ENCODE results near the gene XKR8. TPM values are rescaled to one million over a fixed set of nuclear protein-coding genes. Genes with fewer than 3 reads are reported as not detected.

Gene XKR8
- total and polyA plus RNA-seq, 10 of the 15 experiments (the other 5 are each of a cell fraction or from before 2014, with no cell fraction given): 0.80 to 3.7 (median 2.6) TPM

GRCh38 chr1:27915082-27915575 lies 44.6 kb upstream of the XKR8 start:
- 25% methylated on average over 7 of the region's 7 CpGs for WGBS (ENCODE audit: insufficient coverage, insufficient replicate concordance, low lambda C conversion rate, missing lambda C conversion rate)
- peak overlapping the region; percentile 31; the same call in 1 of the 2 replicates for H3K4me2 ChIP-seq (ENCODE audit: control insufficient read depth, insufficient read depth)
- CTCF ChIA-PET: no interaction called here
- H3K27ac ChIP-seq (ENCODE audit: control insufficient read depth, insufficient read depth): peak overlapping the region; percentile 85; the same call in 1 of the 2 replicates
- no peak overlapping the region for H3K9ac ChIP-seq (ENCODE audit: control insufficient read depth, insufficient read depth, low read length)
- H3K36me3 ChIP-seq (ENCODE audit: control insufficient read depth in 2 of 2, insufficient read depth in 2 of 2, low read length in 1 of 2): peaks cover 0 to 6% of the 10 kb centered on the region in 2 experiments; a peak in 2 of 4 replicates
- intact Hi-C loops (cut with micrococcal nuclease; ENCODE audit: unreplicated experiment) (no loop called here), in situ Hi-C loops (cut with MboI) (no loop called here)
- RAD21 ChIA-PET (ENCODE audit: unreplicated experiment): no interaction called here
- DNase-seq (ENCODE audit: low read depth, low spot score): no peak
- peaks cover 19% of the 10 kb centered on the region for H3K79me2 ChIP-seq (ENCODE audit: control insufficient read depth, insufficient read depth, low read length)
- H2AFZ ChIP-seq (ENCODE audit: control insufficient read depth, low read depth, low read length): peak overlapping the region; percentile 91
- no TSS peak for BruUV-seq (replicated peaks)
- TF ChIP-seq LARP7 (IDR thresholded peaks at IDR 0.05) (0 out of 2 replicates have a peak, but pooled peaks have one; percentile 15), SP1 (IDR thresholded peaks at IDR 0.05; ENCODE audit: low read depth, low read length) (no peak)
- POLR2A ChIA-PET: interaction anchor here (0.6 kb wide), 1 partner anchor 52 kb away, joined by 3 read pairs; no protein-coding TSS in a partner anchor
- H4K20me1 ChIP-seq (ENCODE audit: control insufficient read depth, insufficient read depth): no peaks in the 10 kb centered on the region
- H3K4me3 ChIP-seq: no peak overlapping the region
- SMC1A ChIA-PET (ENCODE audit: uncharacterized antibody, unreplicated experiment): no interaction called here
- no peak for ATAC-seq
- FAIRE-seq: no peak
- no peaks in the 10 kb centered on the region for H3K27me3 ChIP-seq (replicated peaks in 1 of 2; ENCODE audit: control insufficient read depth in 2 of 2, insufficient read depth in 2 of 2, low read length in 1 of 2)
- no peaks in the 10 kb centered on the region; the same call in 1 of the 2 replicates for H3K4me1 ChIP-seq (ENCODE audit: control insufficient read depth, insufficient read depth, low read length)
- peaks cover 2% of the 10 kb centered on the region; the same call in 2 of the 3 replicates for H3K9me3 ChIP-seq (replicated peaks; ENCODE audit: control insufficient read depth, insufficient read depth, low read length)

DNA sequence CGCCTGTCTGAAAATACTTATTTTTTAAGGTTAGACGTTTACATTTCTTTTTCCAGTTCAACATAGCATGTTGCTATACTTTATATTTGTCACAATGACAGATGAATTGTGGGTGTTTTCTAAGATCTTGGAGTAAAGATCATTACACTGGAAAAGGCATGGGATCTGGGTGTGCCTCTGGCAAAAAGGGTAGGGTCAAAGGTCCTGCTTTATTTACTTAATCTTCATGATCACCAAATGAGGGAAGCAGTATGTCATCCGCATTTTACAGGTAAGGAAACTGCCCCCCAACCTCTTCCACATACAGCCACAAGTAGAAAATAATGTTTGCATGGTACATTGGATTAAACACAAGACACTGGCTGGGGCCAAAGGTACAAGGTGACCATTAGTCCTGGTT lies 37.5 kb upstream of the XKR8 start:
- SMC1A ChIA-PET (ENCODE audit: uncharacterized antibody, unreplicated experiment): no interaction called here
- no peaks in the 10 kb centered on the region for H3K27me3 ChIP-seq (replicated peaks in 1 of 2; ENCODE audit: control insufficient read depth in 2 of 2, insufficient read depth in 2 of 2, low read length in 1 of 2)
- ATAC-seq (no peak), FAIRE-seq (no peak), DNase-seq (ENCODE audit: low read depth, low spot score) (no peak)
- H3K4me2 ChIP-seq (ENCODE audit: control insufficient read depth, insufficient read depth): no peak overlapping the region
- CTCF ChIA-PET: no interaction called here
- H3K4me3 ChIP-seq: no peak overlapping the region
- intact Hi-C loops (cut with micrococcal nuclease; ENCODE audit: unreplicated experiment) (no loop called here), in situ Hi-C loops (cut with MboI) (no loop called here)
- no peak for TF ChIP-seq PAX5 (IDR thresholded peaks at IDR 0.05; ENCODE audit: borderline replicate concordance, low read depth, low read length)
- BruUV-seq (replicated peaks): no TSS peak
- POLR2A ChIA-PET: interaction anchor here (0.6 to 1.2 kb wide), 3 partner anchors 29 to 91 kb away, joined by 3 read pairs; no protein-coding TSS in a partner anchor
- RAD21 ChIA-PET (ENCODE audit: unreplicated experiment): no interaction called here
- no peak overlapping the region for H3K9ac ChIP-seq (ENCODE audit: control insufficient read depth, insufficient read depth, low read length)
- no peaks in the 10 kb centered on the region for H3K36me3 ChIP-seq (ENCODE audit: control insufficient read depth in 2 of 2, insufficient read depth in 2 of 2, low read length in 1 of 2)
- no peak overlapping the region for H2AFZ ChIP-seq (ENCODE audit: control insufficient read depth, low read depth, low read length)
- WGBS (ENCODE audit: insufficient coverage, insufficient replicate concordance, low lambda C conversion rate, missing lambda C conversion rate): 63% methylated on average over 3 of the region's 3 CpGs
- no peaks in the 10 kb centered on the region for H3K79me2 ChIP-seq (ENCODE audit: control insufficient read depth, insufficient read depth, low read length)
- H4K20me1 ChIP-seq (ENCODE audit: control insufficient read depth, insufficient read depth): no peaks in the 10 kb centered on the region
- no peaks in the 10 kb centered on the region for H3K9me3 ChIP-seq (replicated peaks; ENCODE audit: control insufficient read depth, insufficient read depth, low read length)
- no peak overlapping the region for H3K27ac ChIP-seq (ENCODE audit: control insufficient read depth, insufficient read depth)
- no peaks in the 10 kb centered on the region for H3K4me1 ChIP-seq (ENCODE audit: control insufficient read depth, insufficient read depth, low read length)

All from GM12878 (cell line).